K562 (cell line): ENCODE measurements around the gene LTB4R2. TPM values are rescaled to one million over a fixed set of nuclear protein-coding genes. Genes with fewer than 3 reads are reported as not detected.

Experiments used
- CREB1 ChIP-seq, 2 experiments: sonication (generic) in 1 of 2; formaldehyde crosslinking in 1 of 2; IDR thresholded peaks; 2 replicates each; pipeline versions ENCODE4 v1.6.1 to v1.8.0; 2012 to 2022; ENCODE audit warnings: inconsistent platforms in 1 of 2, mild to moderate bottlenecking in 1 of 2, missing genetic modification reagents in 1 of 2, moderate library complexity in 1 of 2
- CTCF ChIP-seq, 3 experiments: IDR thresholded peaks in 2 of 3; conservative IDR thresholded peaks in 1 of 3; 2 replicates each; pipeline ENCODE4 v1.5.1; 2011 to 2012; ENCODE audit warnings: low read length in 3 of 3, mild to moderate bottlenecking in 3 of 3, control low read depth in 2 of 3, improper control_type of control experiment in 1 of 3, inconsistent platforms in 1 of 3, low read depth in 1 of 3, mixed read lengths in 1 of 3, moderate library complexity in 1 of 3; ENCODE audit not compliant: insufficient read depth in 2 of 3
- DNMT1 ChIP-seq: fragments of 450-650 bp; IDR thresholded peaks from 2 replicates; pipeline ENCODE4 v1.6.1; 2016; ENCODE audit warnings: antibody characterized with exemption, mild to moderate bottlenecking
- E2F3 ChIP-seq: fragments of 250-450 bp; sonication (Bioruptor Pico); IDR thresholded peaks from 2 replicates; pipeline ENCODE4 v1.4.0; 2020; ENCODE audit warnings: mild to moderate bottlenecking
- ELF1 ChIP-seq: fragments of 200-800 bp; sonication (Bioruptor generic); IDR thresholded peaks from 2 replicates; pipeline ENCODE4 v1.6.1; 2016; ENCODE audit warnings: missing genetic modification characterization, missing compliant biosample characterization
- KAT8 ChIP-seq: fragments of 450-650 bp; IDR thresholded peaks from 2 replicates; pipeline ENCODE4 v1.6.1; 2016; ENCODE audit warnings: low read depth, mild to moderate bottlenecking
- PHF20 ChIP-seq: fragments of 450-650 bp; IDR thresholded peaks from 2 replicates; pipeline ENCODE4 v1.6.1; 2018; ENCODE audit not compliant: partially characterized antibody
- RREB1 ChIP-seq: fragments of 250-450 bp; sonication (Bioruptor Pico); IDR thresholded peaks from 2 replicates; pipeline ENCODE4 v1.4.0; 2020
- XRCC4 ChIP-seq: IDR thresholded peaks from one replicate; pipeline ENCODE4 v1.6.1; 2011; ENCODE audit not compliant: insufficient read depth, insufficient read length; ENCODE audit errors: extremely low read depth
- ZKSCAN8 ChIP-seq: fragments of 200-800 bp; sonication (Bioruptor generic); IDR thresholded peaks from 2 replicates; pipeline ENCODE4 v1.6.1; 2016; ENCODE audit warnings: missing genetic modification characterization, missing compliant biosample characterization
- ZNF395 ChIP-seq: fragments of 200-800 bp; sonication (Bioruptor generic); IDR thresholded peaks from 2 replicates; pipeline ENCODE4 v1.6.1; 2017; ENCODE audit warnings: missing genetic modification characterization, missing compliant biosample characterization
- ZNF830 ChIP-seq: fragments of 250-450 bp; sonication (Bioruptor Pico); IDR thresholded peaks from 2 replicates; pipeline ENCODE4 v1.5.0; 2021; ENCODE audit warnings: mild to moderate bottlenecking
- ZSCAN29 ChIP-seq: fragments of 450-650 bp; IDR thresholded peaks from 2 replicates; pipeline ENCODE4 v1.6.1; 2017
- polyA plus RNA-seq, 8 experiments: library from polyadenylated mRNA; depleted of rRNA in 4 of 8; stranded (reverse) in 5 of 8; unstranded in 3 of 8; fragments of >200 nt; fragmentation: Nextera tagmentation in 2 of 8; fragmentation: Illumina TruSeq in 1 of 8; extraction: Ambion mirVana in 2 of 8; extraction: Trizol in 1 of 8; gene quantifications; 2 replicates each; pipeline versions ENCODE4 v1.2.1 to v1.2.3, GENCODE V29; 2011 to 2014; ENCODE audit warnings: inconsistent platforms in 1 of 8, missing spikeins in 1 of 8
- total RNA-seq, 7 experiments: library from RNA; depleted of rRNA in 6 of 7; stranded (reverse); fragments of >200 nt in 6 of 7; fragmentation: Illumina TruSeq in 2 of 7; extraction: Trizol in 2 of 7; gene quantifications; 2 replicates each; pipeline versions ENCODE4 v1.2.1 to v1.2.3, GENCODE V29; 2011 to 2021; ENCODE audit warnings: low replicate concordance in 1 of 7
- TF ChIP-seq, protein P1 (sequence below): fragments of 450-650 bp; IDR thresholded peaks from 2 replicates; pipeline ENCODE4 v1.7.1; 2018; ENCODE audit warnings: mild to moderate bottlenecking, low read depth; ENCODE audit not compliant: partially characterized antibody
- TF ChIP-seq, protein P2 (sequence below): fragments of 250-450 bp; sonication (Bioruptor Pico); IDR thresholded peaks from 2 replicates; pipeline ENCODE4 v1.8.0; 2021; ENCODE audit warnings: moderate library complexity, mild to moderate bottlenecking, inconsistent platforms

LTB4R2 gene
- total and polyA plus RNA-seq, 9 of the 15 experiments (the other 6 are each of a cell fraction or from before 2014, with no cell fraction given): 0.03 to 11.6 (median 2.8) TPM; not detected in 1

GRCh38 chr14:24315807-24316596 is 6.1 kb downstream of the LTB4R2 start (continued):
- TF ChIP-seq, protein P1, sequence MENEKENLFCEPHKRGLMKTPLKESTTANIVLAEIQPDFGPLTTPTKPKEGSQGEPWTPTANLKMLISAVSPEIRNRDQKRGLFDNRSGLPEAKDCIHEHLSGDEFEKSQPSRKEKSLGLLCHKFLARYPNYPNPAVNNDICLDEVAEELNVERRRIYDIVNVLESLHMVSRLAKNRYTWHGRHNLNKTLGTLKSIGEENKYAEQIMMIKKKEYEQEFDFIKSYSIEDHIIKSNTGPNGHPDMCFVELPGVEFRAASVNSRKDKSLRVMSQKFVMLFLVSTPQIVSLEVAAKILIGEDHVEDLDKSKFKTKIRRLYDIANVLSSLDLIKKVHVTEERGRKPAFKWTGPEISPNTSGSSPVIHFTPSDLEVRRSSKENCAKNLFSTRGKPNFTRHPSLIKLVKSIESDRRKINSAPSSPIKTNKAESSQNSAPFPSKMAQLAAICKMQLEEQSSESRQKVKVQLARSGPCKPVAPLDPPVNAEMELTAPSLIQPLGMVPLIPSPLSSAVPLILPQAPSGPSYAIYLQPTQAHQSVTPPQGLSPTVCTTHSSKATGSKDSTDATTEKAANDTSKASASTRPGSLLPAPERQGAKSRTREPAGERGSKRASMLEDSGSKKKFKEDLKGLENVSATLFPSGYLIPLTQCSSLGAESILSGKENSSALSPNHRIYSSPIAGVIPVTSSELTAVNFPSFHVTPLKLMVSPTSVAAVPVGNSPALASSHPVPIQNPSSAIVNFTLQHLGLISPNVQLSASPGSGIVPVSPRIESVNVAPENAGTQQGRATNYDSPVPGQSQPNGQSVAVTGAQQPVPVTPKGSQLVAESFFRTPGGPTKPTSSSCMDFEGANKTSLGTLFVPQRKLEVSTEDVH: no peak
- TF ChIP-seq ZNF830 (CRISPR knock-in tag) (no peak), ZNF395 (CRISPR knock-in tag) (0 out of 2 replicates have a peak, but pooled peaks have one; percentile 35), ZSCAN29 (no peak), KAT8 (no peak), DNMT1 (no peak), CTCF (IDR thresholded peaks at IDR 0.05 in 2 of 3, conservative IDR thresholded peaks at IDR 0.05 in 1 of 3; ENCODE audit: insufficient read depth in 2 of 3, low read depth in 1 of 3, low read length in 3 of 3) (peak; percentile 18 to 36 (median 19); a peak in 3 of 6 replicates), E2F3 (CRISPR knock-in tag) (peak; percentile 59; the same call in 1 of the 2 replicates), PHF20 (no peak), CREB1 (IDR thresholded peaks at IDR 0.05) (no peak), CREB1 (CRISPR knock-in tag; IDR thresholded peaks at IDR 0.05) (peak; percentile 71), XRCC4 (no peak), ZKSCAN8 (0 out of 2 replicates have a peak, but pooled peaks have one; percentile 46), ELF1 (tag) (peak; percentile 23; the same call in 1 of the 2 replicates), RREB1 (no peak)
- TF ChIP-seq, protein P2, sequence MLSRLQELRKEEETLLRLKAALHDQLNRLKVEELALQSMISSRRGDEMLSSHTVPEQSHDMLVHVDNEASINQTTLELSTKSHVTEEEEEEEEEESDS (CRISPR knock-in tag): no peak
